Vagina (tissue), 2 donors: Measurements from ENCODE around the gene RERG.

Source experiments
- POLR2A ChIP-seq, 2 donors: fragments of 450-650 bp; IDR thresholded peaks; one replicate each; pipeline ENCODE4 v1.6.1; 2017; ENCODE audit warnings: antibody characterized with exemption in 2 of 2, mild to moderate bottlenecking in 2 of 2, moderate library complexity in 2 of 2
- TF ChIP-seq, protein P1 (sequence below), 3 experiments: fragments of 450-650 bp in 2 of 3; fragments of 200-600 bp in 1 of 3; sonication (generic) in 1 of 3; IDR thresholded peaks; one replicate each; pipeline ENCODE4 v1.5.1; 2017 to 2019; ENCODE audit warnings: antibody characterized with exemption in 3 of 3, mild to moderate bottlenecking in 2 of 3, moderate library complexity in 2 of 3

DNA sequence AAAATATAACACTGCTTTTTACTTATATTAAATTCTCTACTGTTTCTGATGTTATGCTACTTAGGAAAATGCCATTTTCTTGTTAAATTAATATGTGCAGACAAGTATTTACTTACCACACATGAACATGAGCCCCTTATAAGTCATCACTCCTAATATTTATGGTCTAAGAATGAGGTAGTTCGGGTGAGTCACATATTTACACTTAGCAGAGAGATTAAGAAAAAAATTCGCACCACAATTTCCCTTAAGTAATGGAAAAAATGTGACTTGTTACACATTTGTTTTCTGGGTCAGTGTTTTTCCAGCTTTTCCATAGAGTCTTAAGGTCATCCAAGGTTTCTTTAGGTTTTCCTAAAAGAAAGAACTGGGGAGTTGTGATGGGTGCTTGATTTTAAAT is 68.3 kb downstream of the RERG start:
- TF ChIP-seq, protein P1, sequence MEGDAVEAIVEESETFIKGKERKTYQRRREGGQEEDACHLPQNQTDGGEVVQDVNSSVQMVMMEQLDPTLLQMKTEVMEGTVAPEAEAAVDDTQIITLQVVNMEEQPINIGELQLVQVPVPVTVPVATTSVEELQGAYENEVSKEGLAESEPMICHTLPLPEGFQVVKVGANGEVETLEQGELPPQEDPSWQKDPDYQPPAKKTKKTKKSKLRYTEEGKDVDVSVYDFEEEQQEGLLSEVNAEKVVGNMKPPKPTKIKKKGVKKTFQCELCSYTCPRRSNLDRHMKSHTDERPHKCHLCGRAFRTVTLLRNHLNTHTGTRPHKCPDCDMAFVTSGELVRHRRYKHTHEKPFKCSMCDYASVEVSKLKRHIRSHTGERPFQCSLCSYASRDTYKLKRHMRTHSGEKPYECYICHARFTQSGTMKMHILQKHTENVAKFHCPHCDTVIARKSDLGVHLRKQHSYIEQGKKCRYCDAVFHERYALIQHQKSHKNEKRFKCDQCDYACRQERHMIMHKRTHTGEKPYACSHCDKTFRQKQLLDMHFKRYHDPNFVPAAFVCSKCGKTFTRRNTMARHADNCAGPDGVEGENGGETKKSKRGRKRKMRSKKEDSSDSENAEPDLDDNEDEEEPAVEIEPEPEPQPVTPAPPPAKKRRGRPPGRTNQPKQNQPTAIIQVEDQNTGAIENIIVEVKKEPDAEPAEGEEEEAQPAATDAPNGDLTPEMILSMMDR (IDR thresholded peaks at IDR 0.05) = no peak
- TF ChIP-seq POLR2A (IDR thresholded peaks at IDR 0.05) = no peak
